Measurements from ENCODE around the gene PPP4R4. TPM values are rescaled to one million over a fixed set of nuclear protein-coding genes. Genes with fewer than 3 reads are reported as not detected.

The PPP4R4 gene
- total RNA-seq, 1 experiment from 2014 or later, result 5.5 TPM

DNA sequence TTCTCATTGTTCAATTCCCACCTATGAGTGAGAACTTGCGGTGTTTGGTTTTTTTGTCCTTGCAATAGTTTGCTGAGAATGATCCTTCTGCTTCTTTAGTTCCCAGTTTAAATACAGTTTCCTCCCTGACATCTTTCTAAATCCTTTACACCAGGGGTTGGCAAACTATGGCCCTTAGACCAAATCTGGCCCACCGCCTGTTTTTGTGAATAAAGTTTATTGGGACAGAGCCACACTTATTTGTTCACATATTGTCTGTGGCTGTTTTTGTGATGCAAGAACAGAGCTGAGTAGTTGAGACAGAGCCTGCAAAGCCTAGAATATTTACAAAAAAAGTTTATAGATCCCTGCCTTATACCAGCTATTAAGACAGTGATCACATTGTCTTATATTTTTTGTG, 65.3 kb downstream of the PPP4R4 start:
- Histone ChIP-seq H3K9me3 (ENCODE audit: control insufficient read depth in 1 of 2, insufficient read depth in 1 of 2, low read depth in 1 of 2, low read length in 2 of 2) (no peaks in the 10 kb centered on the region), H3K36me3 (ENCODE audit: control insufficient read depth in 1 of 2, insufficient read depth in 2 of 2, low read length in 2 of 2) (no peaks in the 10 kb centered on the region), H3K4me3 (replicated peaks in 1 of 2; ENCODE audit: low read depth in 1 of 2, low read length in 2 of 2) (no peak overlapping the region), H3K27me3 (ENCODE audit: insufficient read depth, low read length) (no peaks in the 10 kb centered on the region), H3K27ac (ENCODE audit: low read depth, low read length) (no peak overlapping the region), H3K4me1 (ENCODE audit: control insufficient read depth in 1 of 2, insufficient read depth in 2 of 2, low read length in 2 of 2) (no peaks in the 10 kb centered on the region), H3K79me2 (ENCODE audit: insufficient read depth, low read length) (no peaks in the 10 kb centered on the region), H3K4me2 (ENCODE audit: low read length) (no peak overlapping the region), H3K9me2 (ENCODE audit: insufficient read depth) (no peaks in the 10 kb centered on the region), H4K20me1 (ENCODE audit: insufficient read depth) (no peaks in the 10 kb centered on the region; the same call in 1 of the 2 replicates), H2AFZ (ENCODE audit: low read depth, low read length, poor library complexity, severe bottlenecking) (no peak overlapping the region), H3K9ac (ENCODE audit: low read length) (no peak overlapping the region)
- ChIA-PET RAD21 (ENCODE audit: low non-redundant PET in 1 of 2, low total read pairs in 2 of 2, uncharacterized antibody in 2 of 2, unreplicated experiment in 2 of 2) (no interaction called here), POLR2A (no interaction called here), CTCF (no interaction called here)
- BruUV-seq (replicated peaks), result no TSS peak
- ATAC-seq (no peak), DNase-seq (ENCODE audit: low read depth, low spot score) (no peak)
- intact Hi-C loops (cut with micrococcal nuclease), result no loop called here
- TF ChIP-seq TCF7L2 (IDR thresholded peaks at IDR 0.05; ENCODE audit: borderline replicate concordance, extremely low read depth, insufficient read depth, insufficient read length), result no peak
- TF ChIP-seq EZH2phosphoT487 (IDR thresholded peaks at IDR 0.05; ENCODE audit: borderline replicate concordance), result no peak
- TF ChIP-seq SP1 (IDR thresholded peaks at IDR 0.05; ENCODE audit: low read depth), result no peak
- no peak for TF ChIP-seq POLR2A (IDR thresholded peaks at IDR 0.05; ENCODE audit: borderline replicate concordance, extremely low read depth, insufficient read depth, insufficient read length)
- no peak for TF ChIP-seq EGR1 (IDR thresholded peaks at IDR 0.05; ENCODE audit: low read depth)
- no peak for TF ChIP-seq CEBPB (IDR thresholded peaks at IDR 0.05; ENCODE audit: low read depth)
- no peak for TF ChIP-seq ZFX (IDR thresholded peaks at IDR 0.05)
- TF ChIP-seq EZH2 (IDR thresholded peaks at IDR 0.05), result no peak
- TF ChIP-seq, protein P1, sequence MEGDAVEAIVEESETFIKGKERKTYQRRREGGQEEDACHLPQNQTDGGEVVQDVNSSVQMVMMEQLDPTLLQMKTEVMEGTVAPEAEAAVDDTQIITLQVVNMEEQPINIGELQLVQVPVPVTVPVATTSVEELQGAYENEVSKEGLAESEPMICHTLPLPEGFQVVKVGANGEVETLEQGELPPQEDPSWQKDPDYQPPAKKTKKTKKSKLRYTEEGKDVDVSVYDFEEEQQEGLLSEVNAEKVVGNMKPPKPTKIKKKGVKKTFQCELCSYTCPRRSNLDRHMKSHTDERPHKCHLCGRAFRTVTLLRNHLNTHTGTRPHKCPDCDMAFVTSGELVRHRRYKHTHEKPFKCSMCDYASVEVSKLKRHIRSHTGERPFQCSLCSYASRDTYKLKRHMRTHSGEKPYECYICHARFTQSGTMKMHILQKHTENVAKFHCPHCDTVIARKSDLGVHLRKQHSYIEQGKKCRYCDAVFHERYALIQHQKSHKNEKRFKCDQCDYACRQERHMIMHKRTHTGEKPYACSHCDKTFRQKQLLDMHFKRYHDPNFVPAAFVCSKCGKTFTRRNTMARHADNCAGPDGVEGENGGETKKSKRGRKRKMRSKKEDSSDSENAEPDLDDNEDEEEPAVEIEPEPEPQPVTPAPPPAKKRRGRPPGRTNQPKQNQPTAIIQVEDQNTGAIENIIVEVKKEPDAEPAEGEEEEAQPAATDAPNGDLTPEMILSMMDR (IDR thresholded peaks at IDR 0.05 in 2 of 3, conservative IDR thresholded peaks at IDR 0.05 in 1 of 3; ENCODE audit: borderline replicate concordance in 1 of 3, insufficient read depth in 1 of 3, low read depth in 2 of 3, low read length in 2 of 3), result no peak
- no peak for TF ChIP-seq ELF1 (IDR thresholded peaks at IDR 0.05; ENCODE audit: borderline replicate concordance, low read depth)
- TF ChIP-seq, protein P2, sequence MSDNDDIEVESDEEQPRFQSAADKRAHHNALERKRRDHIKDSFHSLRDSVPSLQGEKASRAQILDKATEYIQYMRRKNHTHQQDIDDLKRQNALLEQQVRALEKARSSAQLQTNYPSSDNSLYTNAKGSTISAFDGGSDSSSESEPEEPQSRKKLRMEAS (IDR thresholded peaks at IDR 0.05), result no peak
- TF ChIP-seq CBX3 (IDR thresholded peaks at IDR 0.05; ENCODE audit: low read depth), result no peak
- no peak for TF ChIP-seq ZNF274 (IDR thresholded peaks at IDR 0.05; ENCODE audit: low read depth, low read length)
- no peak for TF ChIP-seq YY1 (IDR thresholded peaks at IDR 0.05; ENCODE audit: extremely low read depth, insufficient replicate concordance, low read depth, low read length)
- TF ChIP-seq RAD21 (IDR thresholded peaks at IDR 0.05; ENCODE audit: low read depth), result no peak
- no peak for TF ChIP-seq SIN3A (IDR thresholded peaks at IDR 0.05; ENCODE audit: low read depth)
